ENCODE measurements around the gene SHROOM1.
"Not testable (repeated sequence)": the region's sequence is repeated elsewhere in the genome, so short reads cannot be mapped to it uniquely, and the experiment has no call there.

SHROOM1 gene

DNA sequence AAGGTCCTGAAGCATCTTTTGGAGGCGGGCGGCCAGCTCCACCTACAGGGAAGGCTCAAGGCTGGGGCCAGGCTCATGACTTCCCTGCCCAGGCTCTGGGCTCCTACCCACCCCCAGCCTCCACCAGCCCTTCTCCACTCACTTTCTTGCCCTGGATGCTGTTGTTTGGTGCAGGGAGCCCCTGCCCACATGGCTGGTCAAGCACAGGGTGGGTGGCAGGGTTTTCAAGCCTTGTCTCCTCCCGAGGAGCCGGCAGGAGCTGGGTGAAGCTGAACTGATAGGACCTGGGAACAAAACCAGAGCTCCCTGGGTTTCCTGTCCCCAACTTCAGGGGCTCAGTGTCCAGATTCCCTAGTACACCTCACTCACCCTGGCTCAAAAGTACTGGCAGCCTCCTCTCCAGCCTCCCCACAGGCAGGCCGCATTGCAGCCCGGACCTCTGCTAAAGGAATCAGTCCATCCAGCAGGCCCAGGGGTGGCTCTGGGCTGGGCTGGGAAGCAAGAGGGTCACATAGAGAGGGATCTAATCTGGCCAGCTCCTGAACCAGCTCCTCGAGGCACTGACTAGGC lies 6.9 kb downstream of the SHROOM1 start:
- DNase-seq: peak in 1 of 2 donors; percentile 0

- DNase-seq: peak in 1 of 2 donors; percentile 1
Measured at GRCh38 chr5:132822650-132823480, 7.6 kb downstream of the SHROOM1 start.

DNA sequence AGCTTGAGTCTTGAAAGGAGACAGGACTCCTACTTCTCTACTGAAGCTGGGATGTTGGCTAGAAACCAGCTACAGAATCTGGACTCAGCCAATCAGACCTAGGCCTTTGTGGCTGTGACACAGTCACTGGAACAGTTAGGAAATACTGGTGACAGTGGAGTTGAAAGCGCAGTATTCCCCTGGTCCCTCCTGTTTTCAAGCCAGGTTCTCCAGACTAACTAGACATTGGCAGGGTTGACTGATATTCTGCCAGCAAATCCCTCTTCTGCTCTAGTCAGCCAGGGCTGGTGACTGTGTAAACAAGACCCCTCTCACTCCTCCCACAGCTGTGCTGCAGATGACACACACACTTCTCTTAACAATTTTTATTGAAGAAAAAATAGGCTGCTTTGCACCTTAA lies 8.7 kb downstream of the SHROOM1 start:
- DNase-seq: no peak

GRCh38 chr5:132821350-132821749 lies 9.1 kb downstream of the SHROOM1 start:
- DNase-seq: no peak

DNA sequence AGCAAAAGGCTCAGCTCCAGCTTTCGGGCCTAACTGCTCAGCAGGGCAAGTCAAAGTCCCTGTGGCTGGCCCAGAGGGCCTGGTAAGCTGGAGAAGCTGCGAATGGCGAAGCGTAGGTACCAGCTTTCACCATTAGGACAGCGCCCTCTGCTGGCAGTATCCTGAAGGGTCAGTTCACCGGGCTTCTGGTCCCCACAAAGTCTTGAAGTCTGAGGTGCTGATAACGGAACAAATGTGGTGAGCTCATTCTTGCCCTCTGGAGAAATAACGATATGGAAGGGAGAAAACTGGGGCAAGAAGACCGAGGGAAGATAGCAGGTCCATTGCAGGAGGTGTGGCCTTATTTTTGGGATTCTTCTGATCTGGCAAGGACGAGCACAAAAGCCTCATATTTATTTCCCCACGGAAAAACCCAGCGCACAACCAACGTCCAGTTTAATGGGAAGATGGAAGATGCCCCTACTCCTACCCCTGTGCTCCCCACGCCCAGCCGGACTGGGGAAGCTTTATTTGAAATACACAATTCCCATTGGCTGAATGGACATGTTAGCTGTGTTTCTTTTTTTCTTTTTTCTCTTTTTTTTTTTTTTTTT lies 10.2 kb downstream of the SHROOM1 start:
- peak; percentile 91 for DNase-seq

GRCh38 chr5:132819468-132819867 lies 11.0 kb downstream of the SHROOM1 start:
- DNase-seq: no peak

DNA sequence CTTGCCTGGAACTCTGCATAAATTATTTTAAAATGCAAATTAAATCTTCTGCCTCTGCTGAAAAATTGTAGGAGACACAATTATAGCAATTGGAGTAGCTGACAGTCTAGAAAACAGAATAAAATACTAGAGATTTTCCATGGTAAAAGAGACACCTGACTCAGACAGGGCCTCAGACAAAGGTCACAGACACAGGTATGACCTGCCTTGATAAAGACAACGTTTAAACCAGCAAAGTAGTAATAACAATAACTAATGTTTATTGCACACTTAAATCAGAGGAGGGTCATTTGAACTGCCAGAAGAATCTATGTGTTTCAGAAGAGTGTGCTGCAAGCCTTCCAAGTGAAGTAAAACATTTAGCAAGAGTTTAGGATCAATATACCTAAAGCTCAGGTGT lies 13.4 kb downstream of the SHROOM1 start:
- peak in 1 of 2 donors; percentile 1 for DNase-seq

DNA sequence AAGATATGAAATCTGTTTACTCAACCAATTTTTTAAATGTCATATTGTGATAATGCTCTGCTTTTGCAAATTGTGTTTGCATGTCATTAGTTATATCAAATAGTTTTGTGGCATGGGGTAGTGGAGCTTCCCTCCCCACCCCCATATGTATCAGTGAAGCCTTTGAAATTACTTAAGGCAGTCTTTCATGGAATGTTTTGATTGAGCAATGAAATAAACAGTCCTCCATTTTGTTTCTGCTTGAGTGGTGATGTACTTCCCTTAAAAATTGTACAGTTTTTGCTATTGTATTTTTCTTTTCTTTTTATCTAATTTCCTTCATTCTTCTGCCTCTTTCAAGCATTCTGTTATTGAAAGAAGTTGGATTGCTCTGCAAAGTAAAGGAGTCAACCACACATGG lies 13.9 kb downstream of the SHROOM1 start:
- peak in 1 of 2 donors; percentile 2 for DNase-seq

DNA sequence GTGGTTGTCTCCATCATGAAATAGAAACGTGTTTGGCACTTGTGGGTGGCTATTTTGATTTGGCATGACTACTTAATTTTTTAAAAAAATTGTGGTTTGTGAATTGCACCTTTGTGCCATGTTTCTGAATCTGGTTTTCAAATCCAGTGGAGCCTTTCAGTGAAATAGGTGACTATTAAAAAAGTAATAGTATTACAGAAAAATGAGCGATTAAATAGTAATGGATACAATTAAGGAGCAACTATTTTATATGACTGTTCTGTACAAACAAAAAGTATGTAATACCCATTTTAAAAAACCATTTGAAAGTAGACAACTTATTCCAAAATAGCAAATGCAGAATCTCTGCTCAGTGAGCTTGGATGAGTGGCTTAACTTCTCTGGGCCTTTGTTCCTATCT lies 14.4 kb downstream of the SHROOM1 start:
- DNase-seq: peak in 1 of 2 donors; percentile 1

- no peak for DNase-seq
Measured at GRCh38 chr5:132815454-132815853, 15.0 kb downstream of the SHROOM1 start.

DNA sequence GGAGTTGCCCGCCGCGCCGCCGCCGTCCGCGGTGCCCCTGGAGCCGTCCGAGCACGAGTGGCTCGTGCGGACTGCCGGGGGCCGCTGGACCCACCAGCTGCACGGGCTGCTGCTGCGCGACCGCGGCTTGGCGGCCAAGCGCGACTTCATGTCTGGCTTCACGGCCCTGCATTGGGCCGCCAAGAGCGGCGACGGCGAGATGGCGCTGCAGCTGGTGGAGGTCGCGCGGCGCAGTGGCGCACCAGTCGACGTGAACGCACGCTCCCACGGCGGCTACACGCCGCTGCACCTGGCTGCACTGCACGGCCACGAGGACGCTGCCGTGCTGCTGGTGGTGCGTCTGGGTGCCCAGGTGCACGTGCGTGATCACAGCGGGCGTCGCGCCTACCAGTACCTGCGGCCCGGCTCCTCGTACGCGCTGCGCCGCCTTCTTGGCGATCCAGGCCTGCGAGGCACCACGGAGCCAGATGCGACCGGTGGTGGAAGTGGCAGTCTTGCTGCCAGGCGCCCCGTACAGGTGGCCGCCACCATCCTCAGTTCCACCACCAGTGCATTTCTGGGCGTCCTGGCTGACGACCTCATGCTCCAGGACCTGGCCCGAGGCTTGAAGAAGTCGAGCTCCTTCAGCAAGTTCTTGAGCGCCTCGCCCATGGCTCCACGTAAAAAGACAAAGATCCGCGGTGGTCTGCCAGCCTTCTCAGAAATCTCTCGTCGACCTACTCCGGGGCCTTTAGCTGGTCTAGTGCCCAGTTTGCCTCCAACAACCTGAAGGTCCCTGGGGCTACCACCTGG lies 15.7 kb downstream of the SHROOM1 start:
- no peak for DNase-seq

GRCh38 chr5:132813599-132814502 lies 16.6 kb downstream of the SHROOM1 start:
- DNase-seq: no peak

DNA sequence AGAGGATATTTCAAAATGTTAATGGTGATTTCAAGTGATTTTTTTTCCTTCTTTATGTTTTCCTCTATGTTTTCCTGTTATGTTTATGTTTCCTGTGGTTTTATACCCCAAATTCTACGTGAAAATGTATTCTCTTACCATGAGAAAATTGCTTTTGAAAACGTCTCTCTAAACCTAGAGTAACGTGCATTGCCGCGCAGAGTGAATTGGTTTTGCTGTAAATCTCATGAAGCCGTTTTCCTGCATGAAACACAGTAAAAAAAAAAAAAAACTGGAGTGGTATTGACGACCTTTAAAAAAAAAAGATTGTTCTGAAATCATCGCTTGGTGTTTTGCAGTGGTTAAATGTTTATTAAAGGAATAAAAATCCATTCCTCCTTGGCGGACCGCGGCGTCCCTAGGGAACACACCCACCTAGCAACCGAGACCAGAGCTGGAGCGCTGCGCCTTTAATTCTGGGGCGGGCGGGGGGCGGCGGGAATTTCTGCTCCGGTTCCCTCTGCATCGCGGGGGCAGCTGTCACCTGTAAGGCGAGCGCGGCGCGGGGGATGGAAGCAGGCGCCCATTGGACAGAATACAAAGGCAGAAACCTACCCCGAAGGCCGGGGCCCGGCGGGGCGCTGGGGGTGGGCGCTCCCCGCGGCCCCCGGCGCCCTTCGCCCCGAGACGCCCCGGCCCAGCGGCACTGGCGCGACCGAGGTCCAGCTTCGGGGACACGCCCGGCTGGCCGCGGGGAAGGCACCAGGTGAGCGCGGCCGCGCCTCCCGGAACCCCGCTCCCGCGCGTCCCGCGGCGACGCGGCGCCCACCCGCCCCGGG lies 17.5 kb downstream of the SHROOM1 start, which contains the start of gene SOWAHA:
TSS of gene SOWAHA (plus strand) at position 522 of the 818 bp plus-strand sequence. CDS start 320 bp downstream, outside the sequence.
- no peak for DNase-seq

GRCh38 chr5:132812123-132812765 lies 18.2 kb downstream of the SHROOM1 start:
- DNase-seq: peak; percentile 47 to 58

DNA sequence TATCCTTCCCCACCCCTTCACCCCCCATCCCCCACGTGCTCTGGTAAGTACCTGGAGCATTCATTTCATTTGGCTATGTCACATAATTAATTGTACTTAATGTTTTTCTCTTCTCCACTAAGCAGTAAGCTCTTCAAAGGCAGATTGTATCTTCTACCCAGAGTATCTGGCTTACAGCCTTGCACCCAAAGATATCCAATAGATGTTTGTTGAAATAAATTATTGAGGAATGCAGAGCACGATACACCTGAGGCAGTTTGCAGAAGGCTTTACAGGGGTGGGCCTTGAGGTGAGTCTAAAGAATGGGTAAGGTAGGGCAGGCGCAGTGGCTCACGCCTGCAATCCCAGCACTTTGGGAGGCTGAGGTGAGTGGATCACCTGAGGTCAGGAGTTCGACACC lies 19.8 kb downstream of the SHROOM1 start:
- DNase-seq: no peak

DNA sequence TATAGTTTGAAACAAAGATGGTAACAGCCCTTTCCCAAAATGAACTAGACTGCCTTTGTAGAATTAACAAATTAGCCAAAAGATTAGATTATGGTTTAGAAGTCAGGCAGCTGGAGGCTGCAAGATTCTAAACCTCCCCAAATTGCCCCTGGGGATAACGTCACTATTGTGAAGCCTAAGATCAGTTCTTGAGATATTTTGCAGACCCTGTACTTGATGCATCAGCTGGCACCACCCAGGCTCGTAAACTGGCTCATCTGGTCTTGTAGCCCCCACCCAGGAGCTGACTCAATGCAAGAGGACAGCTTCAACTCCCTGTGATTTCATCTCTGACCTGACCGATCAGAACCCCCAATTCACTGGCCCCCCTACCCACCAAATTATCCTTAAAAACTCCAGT lies 21.6 kb downstream of the SHROOM1 start:
- DNase-seq: no peak

GRCh38 chr5:132808448-132808847 lies 22.0 kb downstream of the SHROOM1 start:
- no peak for DNase-seq

DNA sequence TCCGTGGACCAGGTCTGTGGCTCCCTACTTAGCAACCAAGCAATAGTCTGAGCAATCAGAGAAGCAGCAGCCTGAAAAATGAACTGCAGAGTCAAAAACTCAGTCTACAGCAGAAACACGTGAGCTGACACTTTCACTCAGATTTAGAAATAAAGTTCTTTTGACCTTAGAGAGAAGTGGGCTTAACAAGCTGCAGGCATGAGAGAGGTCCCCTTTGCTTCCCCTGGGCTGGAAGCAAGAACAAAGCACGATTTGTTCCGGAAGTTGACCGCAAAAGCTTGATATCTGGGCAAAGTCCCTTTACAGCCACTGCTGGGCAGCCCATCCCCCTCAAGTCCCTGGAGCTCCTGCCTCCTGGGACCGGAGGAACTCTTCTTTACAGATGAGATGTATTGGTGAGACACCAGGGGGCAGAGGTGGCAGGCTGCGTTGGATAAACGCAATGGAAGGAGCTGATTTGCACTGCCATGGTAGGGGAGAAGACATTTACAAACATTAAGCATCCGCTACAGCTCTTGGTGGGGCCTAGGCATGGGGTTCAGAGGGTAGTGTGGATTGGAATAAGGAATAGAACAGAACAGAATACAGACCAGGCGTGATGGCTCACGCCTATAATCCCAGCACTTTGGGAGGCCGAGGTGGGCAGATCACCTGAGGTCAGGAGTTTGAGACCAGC lies 23.1 kb downstream of the SHROOM1 start:
- no peak for DNase-seq

- DNase-seq: not testable (repeated sequence)
Measured at GRCh38 chr5:132806804-132807162, 23.7 kb downstream of the SHROOM1 start.

DNA sequence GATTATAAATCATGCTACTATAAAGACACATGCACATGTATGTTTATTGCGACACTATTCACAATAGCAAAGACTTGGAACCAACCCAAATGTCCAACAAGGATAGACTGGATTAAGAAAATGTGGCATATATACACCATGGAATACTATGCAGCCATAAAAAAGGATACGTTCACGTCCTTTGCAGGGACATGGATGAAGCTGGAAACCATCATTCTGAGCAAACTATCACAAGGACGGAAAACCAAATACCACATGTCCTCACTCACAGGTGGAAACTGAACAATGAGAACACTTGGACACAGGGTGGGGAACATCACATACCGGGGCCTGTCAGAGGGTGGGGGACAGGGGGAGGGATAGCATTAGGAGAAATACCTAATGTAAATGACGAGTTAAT lies 24.6 kb downstream of the SHROOM1 start:
- DNase-seq: not testable (repeated sequence)

Measured in inflammatory macrophage (primary cell).